SK-N-DZ (cell line): Measurements from ENCODE around the gene PEDS1.
A peak's percentile ranks its signal among the peaks of the same experiment; 100 is the strongest.
"Not testable (repeated sequence)": the region's sequence is repeated elsewhere in the genome, so short reads cannot be mapped to it uniquely, and the experiment has no call there.

Experiments
- DNase-seq: peaks from one replicate; pipeline ENCODE4 v3.0.0-alpha.2; 2015; ENCODE audit warnings: low spot score

Gene PEDS1

GRCh38 chr20:50115041-50115512 lies 38.4 kb downstream of the PEDS1 start:
- no peak for DNase-seq

- no peak for DNase-seq
Measured at GRCh38 chr20:50113420-50114224, 39.9 kb downstream of the PEDS1 start.

- DNase-seq = peak; percentile 86
Measured at GRCh38 chr20:50112512-50113419, 40.8 kb downstream of the PEDS1 start, which contains the start of gene UBE2V1. UBE2V1 (minus strand) TSS chr20:50113150; CDS start chr20:50113128, 22 bp downstream.

DNA sequence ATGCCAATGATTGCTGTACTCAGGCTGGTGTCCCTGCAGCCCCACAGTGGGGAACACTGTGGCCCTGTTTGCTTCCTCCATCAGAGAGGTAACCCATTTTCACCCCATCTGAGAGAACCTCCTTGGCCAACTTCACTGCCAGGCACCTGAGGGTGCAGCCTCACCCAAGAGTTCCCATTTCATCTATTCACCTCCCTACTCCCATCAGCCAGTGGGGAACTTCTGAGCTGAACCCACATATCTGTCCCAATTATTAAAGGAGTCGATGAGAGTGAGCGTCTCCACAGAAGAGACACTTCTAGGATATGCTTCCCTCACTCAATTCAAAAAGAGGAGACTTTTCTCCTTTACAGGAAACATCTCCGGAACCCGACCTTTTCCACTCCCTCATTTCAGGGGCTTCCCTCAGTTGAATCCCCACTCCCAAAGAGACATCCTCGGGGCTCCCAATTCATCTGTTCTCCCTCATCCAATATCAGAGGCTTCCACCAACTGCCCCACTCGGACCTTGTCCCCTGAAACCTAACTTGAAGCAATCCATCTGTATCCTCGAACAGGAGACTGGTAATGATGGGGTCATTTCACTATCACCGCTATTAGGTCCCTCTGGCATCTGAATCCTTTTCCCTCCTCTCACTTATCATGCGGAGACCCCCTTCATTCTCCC lies 41.6 kb downstream of the PEDS1 start:
- no peak for DNase-seq

DNA sequence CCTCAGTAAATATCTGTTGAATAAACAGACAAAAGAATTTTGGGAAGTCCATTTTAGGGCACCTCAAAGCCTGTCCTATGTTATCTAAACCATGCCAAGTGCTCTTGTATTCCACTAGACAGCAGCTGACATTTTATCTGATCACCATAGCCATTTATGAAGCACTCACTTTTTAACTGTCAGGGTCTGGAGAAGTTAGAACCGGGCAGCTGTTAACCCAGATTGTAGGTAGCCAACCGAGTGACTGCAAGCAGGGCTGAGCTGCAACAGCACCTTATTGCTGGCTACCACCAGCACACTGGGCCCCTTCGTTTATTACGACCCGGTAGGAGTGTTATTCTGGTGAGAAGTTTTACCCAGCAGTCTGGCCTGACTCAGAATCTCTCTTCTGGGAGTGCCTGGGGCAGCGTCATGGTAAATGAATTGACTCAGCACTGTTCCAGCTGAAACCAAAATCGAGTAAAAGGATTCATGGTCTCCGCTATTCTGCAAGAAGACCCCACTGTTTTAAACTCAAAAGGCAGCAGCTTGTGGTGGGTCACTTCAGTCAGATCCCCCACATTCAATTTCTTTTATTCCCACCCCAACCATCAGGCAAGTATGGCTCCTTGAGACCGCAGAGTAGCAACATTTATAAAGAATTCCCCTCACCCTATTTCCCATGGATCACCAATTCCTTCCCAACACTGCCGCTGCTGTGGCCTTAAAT lies 42.2 kb downstream of the PEDS1 start:
- DNase-seq = no peak

- no peak for DNase-seq
Measured at GRCh38 chr20:50110141-50111047, 43.1 kb downstream of the PEDS1 start.

DNA sequence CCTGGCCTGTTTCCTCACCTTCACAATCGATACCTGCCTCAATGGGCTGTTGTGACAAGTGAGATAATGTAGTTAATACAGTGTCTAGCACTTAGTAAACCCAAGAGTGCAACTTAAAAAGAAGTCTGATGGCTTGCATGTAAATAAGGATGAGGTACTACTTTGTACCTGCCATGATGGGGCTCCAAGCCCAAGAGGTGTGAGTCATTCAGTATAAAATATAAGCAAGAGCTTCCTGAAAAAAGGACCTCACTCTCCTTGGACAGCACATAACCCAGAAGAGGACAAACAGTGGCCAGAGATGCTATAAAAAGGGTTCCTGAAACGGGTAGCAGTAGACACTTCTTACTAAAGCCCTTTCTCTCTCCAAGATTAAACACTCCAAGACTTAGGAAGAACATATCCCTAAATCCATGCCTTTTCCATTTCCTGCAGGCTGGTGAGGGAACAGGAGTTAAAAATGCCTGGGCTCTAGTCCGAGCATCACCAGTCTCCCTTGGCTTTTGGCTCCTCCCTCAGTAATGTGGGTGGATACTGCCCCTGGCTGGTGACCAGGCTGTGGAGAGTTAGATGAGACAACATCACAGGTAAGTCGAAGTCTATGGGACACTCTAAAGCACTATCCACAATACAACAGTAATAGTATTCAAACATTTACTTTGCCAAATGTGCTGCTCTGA lies 44.8 kb downstream of the PEDS1 start:
- no peak for DNase-seq

DNA sequence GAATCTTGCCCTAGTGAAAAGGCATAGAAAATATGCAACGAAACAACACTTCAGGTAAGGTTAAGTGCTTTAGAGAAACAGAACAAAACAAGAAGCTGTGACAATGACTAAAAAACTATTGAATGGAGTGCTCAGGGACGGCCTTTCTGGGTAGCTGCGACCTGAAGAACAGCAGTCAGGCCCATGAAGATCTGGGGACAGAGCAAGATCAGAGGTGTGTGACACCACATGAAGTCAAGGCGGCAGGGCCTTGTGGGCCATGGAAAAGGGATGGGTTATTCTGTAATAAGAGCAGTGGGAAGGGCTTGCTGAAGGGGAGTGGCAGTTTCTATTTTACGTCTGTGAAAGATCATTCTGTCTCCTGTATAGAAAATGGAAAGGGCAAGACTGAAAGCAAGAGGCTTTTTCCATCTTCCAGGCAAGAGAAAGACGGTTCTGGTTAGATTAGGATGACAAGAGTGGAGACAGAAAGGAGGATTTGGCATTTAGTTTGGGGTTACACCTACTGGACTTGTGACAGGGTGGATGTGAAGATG lies 45.7 kb downstream of the PEDS1 start:
- DNase-seq = no peak

GRCh38 chr20:50107086-50107660 lies 46.4 kb downstream of the PEDS1 start:
- no peak for DNase-seq

GRCh38 chr20:50106669-50107068 lies 46.9 kb downstream of the PEDS1 start:
- not testable (repeated sequence) for DNase-seq
